ENCODE data around the gene CCR5AS.

Gene CCR5AS

DNA sequence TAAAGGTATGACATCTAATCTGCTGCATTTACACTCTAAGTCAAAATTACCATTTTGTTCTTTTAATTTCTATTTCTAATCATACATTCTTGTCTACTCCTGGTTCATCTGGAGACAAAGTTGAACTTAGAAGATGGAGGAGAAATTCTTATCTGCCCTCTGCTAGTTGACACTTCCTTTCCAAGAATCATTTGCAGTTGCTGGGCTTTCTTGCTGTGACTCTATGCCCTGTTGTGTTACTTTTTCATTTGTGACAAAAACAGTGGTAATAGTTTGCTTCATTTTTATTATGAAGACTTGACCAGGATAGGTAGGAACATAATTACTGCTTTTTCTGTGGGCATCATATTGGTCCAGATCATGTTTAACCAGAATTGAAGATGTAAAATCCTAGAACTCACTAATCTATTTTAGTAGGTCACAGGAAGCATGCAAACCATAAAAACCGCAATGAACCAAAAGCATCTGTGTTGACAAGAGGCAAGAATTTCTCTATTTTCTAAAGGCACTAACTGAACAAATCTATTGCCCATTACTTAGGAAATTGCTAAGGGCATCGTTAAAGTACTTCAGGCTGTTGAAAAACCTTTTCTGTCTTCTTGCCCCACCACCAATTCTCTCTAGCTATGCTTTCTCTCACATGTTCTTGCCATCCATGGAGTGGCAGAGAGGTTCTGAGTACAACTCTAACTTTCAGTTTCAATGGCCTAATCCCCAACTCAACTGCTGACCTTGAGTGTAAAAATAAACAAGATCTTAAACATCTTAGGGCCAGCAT is 57.2 kb downstream of the CCR5AS start:
- H3K4me3 ChIP-seq (ENCODE audit: low read depth, low read length): no peak overlapping the region
- no peak for DNase-seq (ENCODE audit: low read depth)
- TF ChIP-seq, protein P1, sequence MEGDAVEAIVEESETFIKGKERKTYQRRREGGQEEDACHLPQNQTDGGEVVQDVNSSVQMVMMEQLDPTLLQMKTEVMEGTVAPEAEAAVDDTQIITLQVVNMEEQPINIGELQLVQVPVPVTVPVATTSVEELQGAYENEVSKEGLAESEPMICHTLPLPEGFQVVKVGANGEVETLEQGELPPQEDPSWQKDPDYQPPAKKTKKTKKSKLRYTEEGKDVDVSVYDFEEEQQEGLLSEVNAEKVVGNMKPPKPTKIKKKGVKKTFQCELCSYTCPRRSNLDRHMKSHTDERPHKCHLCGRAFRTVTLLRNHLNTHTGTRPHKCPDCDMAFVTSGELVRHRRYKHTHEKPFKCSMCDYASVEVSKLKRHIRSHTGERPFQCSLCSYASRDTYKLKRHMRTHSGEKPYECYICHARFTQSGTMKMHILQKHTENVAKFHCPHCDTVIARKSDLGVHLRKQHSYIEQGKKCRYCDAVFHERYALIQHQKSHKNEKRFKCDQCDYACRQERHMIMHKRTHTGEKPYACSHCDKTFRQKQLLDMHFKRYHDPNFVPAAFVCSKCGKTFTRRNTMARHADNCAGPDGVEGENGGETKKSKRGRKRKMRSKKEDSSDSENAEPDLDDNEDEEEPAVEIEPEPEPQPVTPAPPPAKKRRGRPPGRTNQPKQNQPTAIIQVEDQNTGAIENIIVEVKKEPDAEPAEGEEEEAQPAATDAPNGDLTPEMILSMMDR (IDR thresholded peaks at IDR 0.05; ENCODE audit: control insufficient read depth, extremely low read depth, insufficient read depth): no peak

DNA sequence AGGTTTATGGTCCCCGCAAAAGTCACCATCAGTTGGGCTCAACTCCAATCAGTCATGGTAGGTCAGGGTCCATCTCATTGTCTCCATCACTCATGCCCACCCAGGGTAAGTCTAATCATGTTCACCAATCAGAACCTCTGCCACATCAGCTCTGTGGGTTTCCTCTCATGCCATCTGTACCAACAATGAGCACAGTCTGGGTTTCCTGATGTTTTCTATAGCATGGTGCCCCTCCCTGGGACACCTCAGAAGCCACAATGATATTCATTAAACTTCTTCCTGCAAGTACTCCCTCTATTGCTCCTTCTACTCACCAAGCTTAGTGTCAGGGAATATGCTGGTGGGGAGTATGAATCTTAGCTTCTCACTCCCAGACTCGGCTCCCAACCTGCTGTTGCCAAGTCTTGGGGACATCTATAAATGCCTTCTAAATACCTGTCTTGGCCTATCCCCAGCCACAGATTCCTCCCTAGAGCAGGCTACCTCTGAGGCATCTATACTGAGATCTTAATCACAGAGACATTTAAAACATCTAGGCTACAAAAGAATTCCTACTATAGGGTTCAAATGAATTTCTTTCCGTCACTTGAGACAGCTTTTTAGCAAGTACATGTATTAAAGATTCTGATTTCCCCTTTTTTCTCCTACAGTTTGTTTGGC is 57.9 kb downstream of the CCR5AS start:
- H3K4me3 ChIP-seq (ENCODE audit: low read depth, low read length): no peak overlapping the region
- TF ChIP-seq, protein P1 (IDR thresholded peaks at IDR 0.05; ENCODE audit: control insufficient read depth, extremely low read depth, insufficient read depth): no peak

DNA sequence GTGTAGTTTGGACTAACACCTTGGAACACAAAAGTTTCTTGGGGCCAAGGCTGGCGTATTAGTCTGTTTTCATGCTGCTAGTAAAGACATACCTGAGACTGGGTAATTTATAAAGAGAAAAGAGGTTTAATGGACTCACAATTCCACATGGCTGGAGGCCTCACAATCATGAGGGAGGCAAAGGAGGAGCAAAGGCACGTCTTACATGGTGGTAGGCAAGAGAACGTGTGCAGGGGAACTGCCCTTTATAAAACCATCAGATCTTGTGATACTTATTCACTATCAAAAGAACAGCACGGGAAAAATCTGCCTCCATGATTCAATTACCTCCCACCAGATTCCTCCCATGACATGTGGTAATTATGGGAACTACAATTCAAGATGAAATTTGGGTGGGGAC is 62.4 kb downstream of the CCR5AS start:
- DNase-seq (ENCODE audit: low read depth): no peak
- H3K4me3 ChIP-seq (ENCODE audit: low read depth, low read length): no peak overlapping the region
- TF ChIP-seq, protein P1 (IDR thresholded peaks at IDR 0.05; ENCODE audit: control insufficient read depth, extremely low read depth, insufficient read depth): no peak

More for the DNA sequence above, 57.9 kb downstream of the CCR5AS start:
- DNase-seq (ENCODE audit: low read depth): no peak

DNA sequence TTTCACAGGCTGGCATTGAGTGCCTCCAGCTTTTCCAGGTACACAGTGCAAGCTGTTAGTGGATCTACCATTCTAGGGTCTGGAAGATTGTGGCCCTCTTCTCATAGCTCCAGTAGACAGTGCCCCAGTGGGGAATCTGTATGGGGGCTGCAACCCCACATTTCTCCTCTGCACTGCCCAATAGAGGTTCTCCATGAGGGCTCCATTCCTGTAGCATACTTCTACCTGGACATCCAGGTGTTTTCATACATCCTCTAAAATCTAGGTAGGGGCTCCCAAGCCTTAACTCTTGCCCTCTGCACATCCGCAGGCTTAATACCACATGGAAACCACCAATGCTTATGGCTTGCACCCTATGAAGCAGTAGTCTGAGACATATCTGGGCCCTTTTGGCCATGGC is 68.0 kb downstream of the CCR5AS start:
- no peak overlapping the region for H3K4me3 ChIP-seq (ENCODE audit: low read depth, low read length)
- DNase-seq (ENCODE audit: low read depth): no peak
- TF ChIP-seq, protein P1 (IDR thresholded peaks at IDR 0.05; ENCODE audit: control insufficient read depth, extremely low read depth, insufficient read depth): no peak

DNA sequence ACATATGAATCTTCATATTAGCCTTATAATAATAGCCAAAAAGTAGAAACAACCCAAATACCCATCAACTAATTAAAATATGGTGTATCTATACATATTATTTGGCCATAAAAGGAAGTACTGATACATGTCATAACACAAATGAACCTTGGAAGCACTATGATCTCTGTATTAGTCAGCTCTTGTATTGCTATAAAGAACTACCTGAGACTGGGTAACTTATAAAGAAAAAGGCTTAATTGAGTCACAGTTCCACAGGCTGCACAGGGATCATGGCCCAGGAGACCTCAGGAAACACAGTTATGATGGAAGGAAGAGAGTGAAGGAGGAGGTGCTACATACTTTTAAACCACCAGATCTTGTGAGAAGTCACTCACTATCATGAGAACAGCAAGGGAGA is 69.0 kb downstream of the CCR5AS start:
- no peak overlapping the region for H3K4me3 ChIP-seq (ENCODE audit: low read depth, low read length)
- TF ChIP-seq, protein P1 (IDR thresholded peaks at IDR 0.05; ENCODE audit: control insufficient read depth, extremely low read depth, insufficient read depth): no peak
- no peak for DNase-seq (ENCODE audit: low read depth)

DNA sequence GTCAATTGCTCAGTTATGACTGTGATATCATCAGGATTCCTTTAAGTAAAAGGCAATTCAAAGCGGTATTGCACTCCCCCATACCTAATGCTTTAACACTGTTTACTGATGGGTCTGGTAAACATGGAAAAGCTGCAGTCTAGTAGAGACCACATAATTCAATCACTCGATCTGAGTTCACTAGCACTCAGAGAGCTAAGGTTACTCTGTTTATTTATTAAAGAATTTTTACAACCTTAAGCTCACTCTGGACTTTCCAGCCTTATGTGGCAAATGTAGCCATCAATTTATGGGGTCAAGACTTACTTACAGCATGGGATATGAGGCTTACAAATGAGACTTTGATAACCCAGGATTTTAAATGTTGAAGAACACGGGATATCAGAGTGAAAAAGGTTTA is 71.3 kb downstream of the CCR5AS start:
- TF ChIP-seq, protein P1 (IDR thresholded peaks at IDR 0.05; ENCODE audit: control insufficient read depth, extremely low read depth, insufficient read depth): no peak
- no peak for DNase-seq (ENCODE audit: low read depth)
- H3K4me3 ChIP-seq (ENCODE audit: low read depth, low read length): no peak overlapping the region
